Measurements from ENCODE around the gene R3HDM2. TPM values are rescaled to one million over a fixed set of nuclear protein-coding genes. Genes with fewer than 3 reads are reported as not detected.
"Not testable (repeated sequence)": the region's sequence is repeated elsewhere in the genome, so short reads cannot be mapped to it uniquely, and the experiment has no call there.

R3HDM2 gene
- total RNA-seq, 1 donor = 22.3 TPM

GRCh38 chr12:57434517-57435223, 3.8 kb upstream of the R3HDM2 start, which contains the start of gene INHBC:
INHBC (plus strand) TSS chr12:57434784; CDS start chr12:57434887, 103 bp downstream.
- no peak for DNase-seq (ENCODE audit: low read depth)
- no peak for TF ChIP-seq CTCF (IDR thresholded peaks at IDR 0.05; ENCODE audit: insufficient read depth, low read length)
- no peak within 1 kb of the TSS for H3K4me3 ChIP-seq (ENCODE audit: low read depth, low read length)

GRCh38 chr12:57433370-57433769, 2.5 kb upstream of the R3HDM2 start:
- DNase-seq (ENCODE audit: low read depth) = no peak
- no peak for TF ChIP-seq CTCF (IDR thresholded peaks at IDR 0.05; ENCODE audit: insufficient read depth, low read length)
- H3K4me3 ChIP-seq (ENCODE audit: low read depth, low read length) = no peak overlapping the region

DNA sequence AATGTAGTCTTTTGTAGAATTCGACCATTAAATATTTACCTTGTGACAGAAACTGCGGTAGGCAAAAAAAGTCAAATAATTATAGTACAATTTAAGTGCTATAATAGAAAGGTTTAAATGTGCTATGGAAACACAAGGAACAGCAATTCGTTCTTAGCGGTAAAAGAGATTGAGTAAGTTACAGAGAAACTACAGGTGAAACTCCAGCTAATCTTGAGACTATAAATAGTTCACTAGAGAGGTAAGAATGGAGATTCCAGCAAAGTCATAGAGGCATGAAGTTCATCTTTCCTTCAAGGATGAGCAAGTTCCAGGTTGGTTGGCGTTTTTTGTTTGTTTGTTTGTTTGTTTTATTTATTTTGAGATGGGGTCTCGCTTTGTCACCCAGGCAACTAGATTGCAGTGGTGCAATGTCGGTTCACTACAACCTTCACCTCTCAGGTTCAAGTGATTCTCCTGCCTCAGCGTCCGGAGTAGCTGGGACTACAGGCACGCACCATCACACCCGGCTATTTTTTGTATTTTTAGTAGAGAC, 878 bp upstream of the R3HDM2 start:
- no peak for DNase-seq (ENCODE audit: low read depth)
- no peak overlapping the region for H3K4me3 ChIP-seq (ENCODE audit: low read depth, low read length)
- TF ChIP-seq CTCF (IDR thresholded peaks at IDR 0.05; ENCODE audit: insufficient read depth, low read length) = no peak

GRCh38 chr12:57430112-57430930, 522 bp downstream of the R3HDM2 start:
- peak; percentile 3 for TF ChIP-seq CTCF (IDR thresholded peaks at IDR 0.05; ENCODE audit: insufficient read depth, low read length)
- peak overlapping the region; percentile 77 for H3K4me3 ChIP-seq (ENCODE audit: low read depth, low read length)
- DNase-seq (ENCODE audit: low read depth) = peak; percentile 51

GRCh38 chr12:57429473-57430111, 1.3 kb downstream of the R3HDM2 start:
- peak overlapping the region; percentile 77 for H3K4me3 ChIP-seq (ENCODE audit: low read depth, low read length)
- TF ChIP-seq CTCF (IDR thresholded peaks at IDR 0.05; ENCODE audit: insufficient read depth, low read length) = no peak
- DNase-seq (ENCODE audit: low read depth) = no peak

- no peak for DNase-seq (ENCODE audit: low read depth)
- H3K4me3 ChIP-seq (ENCODE audit: low read depth, low read length) = no peak overlapping the region
Measured at GRCh38 chr12:57428965-57429364, 1.9 kb downstream of the R3HDM2 start.

DNA sequence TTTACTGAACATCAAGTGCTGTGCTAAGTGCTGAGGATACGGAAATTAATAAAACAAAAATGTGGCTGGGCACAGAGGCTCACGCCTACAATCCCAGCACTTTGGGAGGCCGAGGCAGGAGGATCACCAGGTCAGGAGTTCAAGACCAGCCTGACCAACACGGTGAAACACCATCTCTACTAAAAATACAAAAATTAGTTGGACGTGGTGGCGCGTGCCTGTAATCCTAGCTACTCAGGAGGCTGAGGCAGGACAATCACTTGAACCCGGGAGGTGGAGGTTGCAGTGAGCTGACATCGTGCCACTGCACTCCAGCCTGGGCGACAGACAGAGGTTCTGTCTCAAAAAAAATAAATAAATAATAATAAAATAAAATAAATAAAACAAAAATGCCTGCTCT, 3.9 kb downstream of the R3HDM2 start:
- not testable (repeated sequence) for DNase-seq (ENCODE audit: low read depth); H3K4me3 ChIP-seq (ENCODE audit: low read depth, low read length)

More at GRCh38 chr12:57428965-57429364, 1.9 kb downstream of the R3HDM2 start:
- no peak for TF ChIP-seq CTCF (IDR thresholded peaks at IDR 0.05; ENCODE audit: insufficient read depth, low read length)
